NCI-H226 (cell line): ENCODE results near the gene SPPL3.

ENCODE experiments used
- DNase-seq: peaks from one replicate; pipeline ENCODE4 v3.0.0-alpha.2; 2015

Gene SPPL3

DNA sequence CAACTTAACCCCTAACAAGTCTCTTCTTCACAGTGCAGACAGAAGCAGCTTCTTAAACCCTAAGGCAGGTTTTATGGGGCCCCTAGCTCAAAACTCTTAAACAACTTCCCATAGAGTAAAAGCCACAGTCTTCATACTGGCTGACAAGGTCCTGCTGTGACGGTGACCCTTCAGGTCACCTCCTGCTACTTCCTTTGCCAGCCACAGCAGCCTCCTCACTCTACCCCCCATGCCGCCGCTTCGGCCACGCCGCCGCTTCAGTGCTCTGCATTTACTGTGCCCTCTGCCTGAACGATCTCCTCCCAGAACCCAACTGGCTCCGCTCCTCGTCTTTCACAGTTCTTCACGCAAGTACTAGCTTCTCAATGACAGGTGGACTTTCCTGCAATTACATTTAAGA is 133.1 kb downstream of the SPPL3 start:
- no peak for DNase-seq

DNA sequence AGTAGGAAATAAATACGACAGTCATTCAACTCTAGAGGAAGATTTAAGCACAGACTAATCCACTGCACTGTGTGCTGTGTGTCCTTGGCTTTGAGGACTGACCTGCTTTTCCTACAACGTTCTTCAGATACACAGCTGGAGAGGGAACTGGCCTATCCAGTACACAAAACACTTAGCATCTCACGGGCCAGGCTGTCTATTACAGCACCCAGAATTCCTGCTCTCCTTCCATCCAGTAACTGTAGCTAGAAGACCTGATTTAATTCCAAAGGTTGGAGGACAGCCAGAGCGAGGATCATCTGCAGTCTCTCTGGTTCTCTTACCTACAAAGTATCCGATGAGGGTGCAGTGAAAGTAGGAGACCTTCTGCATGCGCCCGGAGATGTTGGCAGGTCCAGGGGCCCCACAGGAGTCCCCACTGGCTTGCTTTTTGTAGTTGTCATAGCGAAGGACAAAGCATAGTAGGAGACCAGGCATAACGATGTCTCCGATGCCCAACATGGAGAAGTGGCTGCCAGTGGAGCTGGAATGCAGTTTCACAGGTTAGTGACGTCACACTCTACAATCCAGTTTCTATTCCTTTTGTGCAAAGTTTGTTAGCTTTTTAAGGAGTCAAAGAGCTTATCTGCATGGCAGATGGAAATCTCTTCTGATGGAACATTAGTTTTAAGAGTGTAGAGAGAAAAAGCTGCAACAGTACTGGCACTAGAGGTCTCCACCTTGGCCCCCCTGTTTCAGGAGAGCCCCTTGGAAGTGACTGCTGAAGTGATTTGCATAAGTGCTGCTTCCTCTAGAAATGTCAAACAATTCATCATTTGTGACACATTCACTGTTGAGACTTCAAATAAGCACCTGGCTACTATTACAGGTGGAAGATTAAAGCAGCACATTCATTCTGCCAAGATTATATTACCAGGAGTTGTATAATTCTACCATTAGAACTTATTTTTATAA is 136.8 kb downstream of the SPPL3 start:
- DNase-seq: no peak

DNA sequence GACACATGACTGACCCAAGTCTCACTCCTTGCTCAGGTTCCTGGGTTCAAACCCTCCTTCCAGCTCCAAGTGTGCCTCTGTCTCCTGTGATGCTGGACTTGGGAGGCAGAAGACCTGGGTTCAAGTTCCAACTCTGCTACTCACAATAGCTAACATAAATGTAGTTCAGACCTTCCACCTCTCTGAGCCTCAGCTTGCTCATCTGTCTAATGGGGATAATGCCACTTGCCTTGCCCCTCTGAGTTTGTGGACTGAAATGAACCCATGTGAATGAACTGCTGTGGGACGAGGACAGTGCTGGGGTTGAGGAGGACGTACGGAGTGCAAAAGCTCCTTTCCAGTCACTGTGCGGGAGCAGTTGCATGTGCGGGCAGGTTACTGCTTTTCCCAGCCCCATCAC is 137.6 kb downstream of the SPPL3 start:
- no peak for DNase-seq

DNA sequence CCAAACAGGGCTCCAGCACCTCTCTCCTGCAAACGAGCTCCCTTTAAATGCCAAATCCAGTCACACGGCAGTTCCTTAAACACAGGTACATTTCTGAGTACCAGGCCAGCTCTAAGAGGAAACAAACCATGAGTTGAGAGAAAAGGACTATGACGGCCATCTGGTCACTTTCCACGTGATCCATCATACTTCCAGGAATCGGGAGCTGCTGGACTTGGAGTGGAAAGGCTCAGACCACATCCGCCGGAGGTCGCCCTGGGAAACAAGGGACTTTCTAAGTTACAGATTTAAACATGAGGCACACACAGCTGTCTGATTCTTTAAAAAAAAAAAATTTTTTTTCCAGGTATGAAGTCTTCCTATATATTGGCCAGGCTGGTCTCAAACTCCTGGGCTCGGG is 139.3 kb downstream of the SPPL3 start:
- DNase-seq: no peak

DNA sequence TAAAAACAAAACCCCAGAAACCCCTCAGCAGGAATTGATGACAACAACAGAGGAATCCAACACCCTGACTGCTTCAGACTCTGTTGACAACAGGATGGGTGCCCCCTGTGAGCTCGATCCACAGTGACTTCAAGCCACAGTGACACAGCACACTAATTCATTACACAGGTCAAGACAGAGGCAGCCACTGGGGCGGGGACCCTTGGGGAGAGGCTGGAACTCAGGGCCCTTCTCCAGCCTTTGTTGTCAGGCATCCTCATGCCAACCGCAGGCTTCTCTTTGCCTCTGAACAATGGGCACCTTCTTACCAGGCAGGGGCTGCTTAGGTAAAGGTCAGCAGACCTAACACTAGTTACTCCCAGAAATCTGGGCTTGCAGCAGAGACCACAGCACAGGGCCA is 140.9 kb downstream of the SPPL3 start:
- DNase-seq: no peak

DNA sequence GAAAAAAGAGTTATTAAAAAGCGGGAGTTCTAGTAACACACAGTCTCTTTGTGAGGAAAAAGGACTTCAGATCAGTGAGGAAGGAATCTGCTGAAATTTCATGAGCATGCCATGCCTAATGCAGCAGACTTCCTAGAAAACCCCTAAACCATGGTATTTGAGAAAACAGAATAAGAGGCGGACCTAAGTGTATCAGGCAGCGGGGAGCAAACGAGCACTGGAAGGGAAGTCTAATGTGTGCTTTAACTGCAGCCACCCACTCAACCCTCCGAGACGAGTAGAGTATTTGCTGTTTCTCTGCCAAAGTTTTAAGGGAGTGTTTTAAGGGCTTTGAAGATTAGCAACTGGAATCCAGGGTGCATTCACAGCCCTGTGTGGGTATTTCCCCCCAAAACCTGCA is 142.1 kb downstream of the SPPL3 start:
- no peak for DNase-seq

DNA sequence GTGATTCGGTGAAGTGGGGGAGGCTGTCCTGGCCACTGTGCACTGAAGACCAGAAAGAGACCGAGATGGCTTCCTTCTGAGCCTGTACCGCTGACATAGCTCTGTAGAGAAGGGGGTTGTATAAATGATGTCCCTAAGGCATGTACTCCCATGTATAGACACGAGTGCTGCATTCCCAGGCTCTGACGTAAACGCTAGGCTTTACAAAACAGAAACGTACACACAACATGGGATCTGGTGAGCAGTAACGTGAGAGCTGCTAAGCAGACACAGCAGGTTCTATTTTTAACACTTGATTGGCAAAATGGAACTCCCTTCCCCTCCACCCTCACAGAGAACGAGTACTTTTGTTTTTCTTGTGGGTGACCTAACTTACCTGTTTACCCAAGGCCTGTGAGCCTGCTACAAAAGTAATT is 142.6 kb downstream of the SPPL3 start:
- DNase-seq: no peak

DNA sequence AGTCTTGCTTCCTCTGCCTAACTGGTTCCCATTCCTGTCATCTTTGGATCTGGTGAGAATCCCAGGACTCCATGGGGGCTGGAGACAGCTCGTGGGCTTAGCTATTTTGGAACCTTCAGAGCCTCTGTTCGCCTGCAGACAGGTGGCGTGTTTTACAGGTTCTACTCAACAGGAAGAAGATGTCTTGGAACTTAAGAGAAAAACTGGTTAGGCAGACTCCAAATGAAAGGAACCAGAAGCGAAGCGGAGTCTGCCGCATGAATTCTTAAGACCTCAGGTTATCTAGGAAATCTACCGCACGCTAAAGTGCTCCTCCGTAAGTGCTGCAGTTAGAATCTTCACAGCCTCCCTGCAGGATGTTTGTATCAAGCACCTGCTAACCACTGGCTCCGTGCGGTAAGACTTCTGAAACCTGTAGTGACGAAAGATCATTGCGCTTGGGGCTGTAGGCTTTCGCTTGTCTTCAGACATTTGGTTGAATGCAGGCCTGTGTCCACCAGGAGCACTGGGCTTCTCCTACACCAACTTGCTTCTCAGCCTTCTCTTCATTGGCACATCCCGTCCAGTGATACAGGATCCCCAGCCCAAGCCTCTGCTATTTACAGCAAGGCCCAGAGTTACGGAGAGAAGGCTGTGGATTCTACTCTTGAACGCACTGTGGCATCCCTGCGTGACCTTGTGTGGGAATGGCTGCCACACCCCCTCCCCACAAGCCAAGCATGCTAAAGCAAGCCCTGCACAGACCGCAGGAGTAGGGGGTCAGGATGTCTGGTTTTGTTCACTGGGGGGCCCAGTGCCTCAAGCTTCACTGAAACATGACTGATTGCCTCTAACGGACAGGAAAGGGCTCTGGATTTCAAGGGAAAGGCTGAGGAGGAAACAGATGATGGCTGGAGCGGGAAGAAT is 143.6 kb downstream of the SPPL3 start:
- DNase-seq: no peak

GRCh38 chr12:120759591-120760348 is 144.4 kb downstream of the SPPL3 start:
- DNase-seq: no peak

DNA sequence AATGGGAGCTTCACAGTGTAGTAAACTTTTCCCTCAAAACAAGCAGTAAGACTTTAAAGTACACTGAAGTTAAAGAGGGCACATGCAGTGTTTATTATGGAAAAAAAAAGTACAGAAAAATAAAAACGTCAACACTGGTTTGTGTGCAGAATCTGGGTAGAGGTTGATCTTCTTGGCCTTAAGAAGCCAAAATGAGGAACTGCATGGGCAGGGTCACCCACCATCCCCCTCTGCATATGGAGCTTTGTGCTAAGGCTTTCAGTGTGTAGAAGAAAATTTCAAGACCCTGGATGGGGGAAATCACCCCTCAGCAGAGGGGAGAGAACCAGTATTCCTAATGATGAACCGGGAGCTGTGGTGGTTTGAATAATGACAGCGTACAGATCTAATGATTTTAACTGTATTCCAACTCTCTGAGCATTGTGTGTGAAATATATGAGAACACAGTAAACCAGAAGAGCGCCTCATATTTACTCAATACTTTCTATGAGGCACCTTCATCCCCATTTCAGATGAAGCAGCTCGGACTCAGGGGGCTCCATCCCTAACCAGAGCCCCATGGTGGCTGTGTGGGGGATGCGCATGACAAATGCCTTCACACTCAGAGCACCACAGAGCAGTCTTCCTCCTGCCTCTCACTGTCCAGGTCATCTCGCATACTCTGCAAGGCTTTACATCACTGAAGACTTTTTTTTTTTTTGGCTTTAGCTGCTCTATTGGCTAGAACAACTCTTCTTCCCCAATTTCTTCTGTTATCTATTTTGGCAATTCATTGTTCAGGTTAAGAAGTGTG is 145.2 kb downstream of the SPPL3 start:
- no peak for DNase-seq

DNA sequence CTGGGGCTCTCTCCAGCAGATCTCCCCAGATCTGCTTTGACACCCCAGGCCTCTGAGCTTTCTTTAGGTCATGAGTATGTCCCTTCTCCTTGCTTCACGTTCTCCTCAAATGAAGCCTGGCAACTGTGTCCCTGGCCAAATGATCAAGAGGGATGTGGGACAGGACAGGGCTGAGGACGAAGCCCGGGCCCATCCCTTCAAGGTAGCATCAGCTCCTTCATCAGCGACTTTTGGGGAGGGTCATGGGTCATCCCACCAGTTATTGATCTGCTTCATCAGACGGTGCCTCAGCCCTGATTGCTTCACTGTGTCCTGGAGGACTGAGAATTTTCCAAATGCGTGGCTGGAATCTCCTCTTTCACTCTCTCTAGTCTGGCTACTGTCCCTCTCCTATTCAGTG is 146.2 kb downstream of the SPPL3 start:
- no peak for DNase-seq

- no peak for DNase-seq
Observed at GRCh38 chr12:120757226-120757742, 146.9 kb downstream of the SPPL3 start.

DNA sequence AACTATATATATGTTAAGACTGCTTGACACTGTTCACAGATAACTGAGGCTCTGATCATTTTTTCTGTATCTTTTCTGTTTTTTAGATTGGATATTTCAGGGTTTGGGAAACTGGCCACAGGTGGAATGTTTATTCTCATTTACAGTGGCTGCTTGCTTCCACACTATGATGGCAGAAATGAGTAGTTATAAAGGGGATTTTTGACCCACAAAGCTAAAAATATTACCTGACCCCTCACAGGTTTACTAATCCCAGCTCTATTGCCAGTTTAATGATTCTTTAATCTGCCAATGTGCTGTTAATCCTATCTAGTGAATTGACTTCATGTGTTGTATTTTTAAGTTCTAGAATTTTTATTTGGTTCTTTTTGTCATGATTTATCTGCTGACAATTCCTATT is 148.9 kb downstream of the SPPL3 start:
- DNase-seq: no peak

DNA sequence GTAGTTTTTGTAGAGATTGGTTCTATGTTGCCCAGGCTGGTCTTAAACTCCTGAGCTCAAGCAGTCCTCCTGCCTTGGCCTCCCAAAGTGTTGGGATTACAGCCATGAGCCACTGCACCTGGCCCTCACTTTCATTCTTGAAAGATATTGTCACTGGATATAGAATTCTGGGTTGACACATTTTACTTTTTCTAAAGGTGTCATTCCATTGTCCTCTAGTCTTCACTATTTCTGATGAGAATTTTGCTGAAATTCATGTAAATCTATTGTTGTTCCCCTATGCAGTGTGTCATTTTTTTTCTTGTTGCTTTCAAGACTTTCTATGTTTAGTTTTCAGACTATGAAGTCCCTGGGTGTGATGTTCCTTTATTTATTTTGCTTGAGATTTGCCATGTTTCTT is 149.4 kb downstream of the SPPL3 start:
- DNase-seq: no peak

- no peak for DNase-seq
Observed at GRCh38 chr12:120751389-120751788, 152.8 kb downstream of the SPPL3 start.

- no peak for DNase-seq
Observed at GRCh38 chr12:120750806-120751205, 153.4 kb downstream of the SPPL3 start.

DNA sequence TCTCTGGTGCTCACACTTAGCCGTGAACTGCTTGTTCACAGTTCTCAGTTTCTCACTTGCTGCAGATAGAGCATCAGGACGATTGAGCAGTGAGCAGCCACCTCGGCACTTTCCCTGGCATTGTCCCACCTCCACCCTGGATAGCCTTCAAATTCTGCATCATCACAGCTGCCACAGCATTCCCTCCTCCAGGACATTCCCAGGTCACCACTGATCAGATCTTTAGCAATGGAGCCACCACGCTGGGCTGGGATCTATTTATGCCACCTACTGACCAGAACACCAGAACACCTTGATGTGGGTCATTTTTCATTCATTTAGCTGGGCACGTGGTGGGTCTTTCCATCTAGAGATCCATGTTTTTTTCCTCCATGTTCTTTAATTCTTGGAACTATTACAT is 154.9 kb downstream of the SPPL3 start:
- no peak for DNase-seq

DNA sequence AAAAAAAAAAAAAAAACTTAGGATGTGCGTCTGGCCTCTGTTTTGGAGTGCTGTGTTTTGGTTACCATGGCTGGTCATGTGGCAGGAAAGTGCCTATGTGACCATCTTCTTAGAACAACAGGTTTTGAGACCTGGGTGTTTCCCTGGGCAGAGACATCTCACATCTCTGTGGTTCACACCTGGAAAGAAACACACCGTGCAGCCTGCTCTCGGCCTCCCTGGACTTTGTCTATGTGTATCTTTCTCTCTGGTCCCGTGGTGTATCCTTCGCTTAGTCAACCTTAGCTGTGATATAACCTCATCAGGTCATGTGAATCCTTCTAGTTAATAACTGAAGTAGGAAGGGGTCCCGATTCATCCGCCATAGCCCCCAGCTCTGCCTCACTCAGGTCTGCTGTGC is 155.9 kb downstream of the SPPL3 start:
- DNase-seq: no peak

DNA sequence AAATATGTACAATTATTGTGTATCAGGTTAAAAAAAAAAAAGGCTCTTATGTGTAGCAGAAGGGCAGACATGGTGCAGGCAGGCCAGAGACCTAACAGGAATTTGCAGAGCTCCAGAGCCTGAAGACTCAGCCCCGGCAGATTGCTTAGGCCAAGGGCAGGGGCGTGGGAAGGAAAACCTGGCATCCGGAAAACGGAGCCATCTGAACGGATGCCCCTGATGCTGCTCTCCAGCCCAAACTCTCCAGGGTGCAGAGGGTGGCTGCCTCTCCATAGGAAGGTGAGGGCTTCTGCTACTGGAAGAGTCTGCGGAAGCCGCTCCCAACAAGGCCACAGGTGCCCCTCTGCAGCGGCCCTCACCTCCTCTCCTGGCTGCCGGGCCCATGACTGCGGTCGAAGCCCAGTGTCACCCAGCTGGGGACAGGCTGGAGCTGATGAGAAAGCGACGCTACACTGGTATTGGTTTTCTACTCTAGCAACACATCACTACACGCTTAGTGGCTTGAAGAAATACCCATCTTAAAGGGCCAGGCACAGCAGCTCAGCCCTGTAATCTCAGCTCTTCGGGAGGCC is 159.2 kb downstream of the SPPL3 start:
- no peak for DNase-seq

DNA sequence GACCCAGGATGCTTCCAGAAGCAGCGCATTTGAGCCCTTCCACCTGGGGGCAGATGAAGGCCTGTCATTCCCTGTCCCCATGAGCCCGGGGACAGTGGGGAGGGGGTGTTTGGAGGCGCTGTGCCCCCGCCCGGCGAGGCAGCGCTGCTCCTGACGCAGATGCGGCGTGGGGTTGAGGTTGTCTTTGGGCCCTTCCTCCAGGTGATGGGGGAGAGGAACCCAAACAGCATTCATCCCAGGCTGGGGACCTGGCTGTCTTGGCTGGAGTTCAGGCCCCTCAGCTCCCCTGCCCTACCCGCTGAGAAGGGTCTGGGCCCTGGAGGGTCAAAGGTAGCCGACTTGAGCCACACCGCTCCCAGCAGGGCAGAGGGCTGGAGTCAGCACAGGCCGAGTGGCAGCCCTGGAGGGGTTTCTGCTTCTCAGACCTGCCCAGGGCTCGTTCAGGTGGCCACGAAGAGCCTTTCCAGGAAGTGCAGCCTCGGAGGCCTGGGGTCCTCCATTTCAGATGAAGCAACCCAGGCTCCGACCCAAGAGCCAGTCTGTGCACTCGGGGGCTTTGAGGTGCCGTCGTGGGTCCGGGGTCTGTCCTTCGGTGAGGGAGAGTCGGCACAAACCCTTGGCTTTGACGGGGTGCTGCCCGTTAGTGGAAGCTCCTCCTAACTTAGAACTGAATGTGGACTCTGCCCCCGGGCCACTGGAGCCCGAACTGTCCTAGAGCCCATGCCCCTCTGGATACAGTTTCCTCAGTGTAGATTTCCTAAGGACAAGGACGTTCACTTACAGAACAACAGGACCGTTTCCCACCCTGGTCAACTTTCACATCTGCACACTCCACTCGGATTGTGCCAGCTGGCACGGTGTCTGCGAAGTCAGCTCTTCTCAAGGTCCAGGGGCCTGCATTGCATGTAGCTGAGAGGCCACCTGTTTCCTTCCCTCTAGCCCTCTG is 162.4 kb downstream of the SPPL3 start:
- DNase-seq: no peak
